HCT116 (cell line): ENCODE data around the gene RFX2. TPM values are rescaled to one million over a fixed set of nuclear protein-coding genes. Genes with fewer than 3 reads are reported as not detected.
A peak's percentile ranks its signal among the peaks of the same experiment; 100 is the strongest.

Experiments used
- ATAC-seq: fragments of 200-7000 bp; cut with Tn5 transposase; 2 replicates; pipeline ENCODE4 v1.9.1; 2020; ENCODE audit warnings: mild to moderate bottlenecking, moderate library complexity
- BruUV-seq: library from RNA; stranded (reverse); fragments of 400-500 nt; replicated peaks from 2 replicates; lab custom pipeline; 2021; lab: Mats Ljungman, UMichigan
- CTCF ChIA-PET: fragments of 300-600 bp; sonication (Branson Sonifier 250); formaldehyde crosslinking; loops from one replicate; lab custom pipeline; 2021; ENCODE audit warnings: antibody characterized with exemption; lab: Charles Lee
- POLR2A ChIA-PET: fragments of 300-600, 350-600 bp; sonication (Branson Sonifier 250); formaldehyde crosslinking; loops from one replicate; lab custom pipeline; 2021; ENCODE audit warnings: antibody characterized with exemption; lab: Charles Lee
- RAD21 ChIA-PET, 2 experiments: fragments of 300-600 bp; sonication (Branson Sonifier 250); formaldehyde crosslinking; loops; one replicate each; lab custom pipeline; 2023; ENCODE audit warnings: low total read pairs in 2 of 2; ENCODE audit not compliant: uncharacterized antibody in 2 of 2, unreplicated experiment in 2 of 2, low non-redundant PET in 1 of 2; lab: Charles Lee
- DNase-seq: peaks from one replicate; pipeline ENCODE4 v3.0.0-alpha.2; 2010; ENCODE audit warnings: low read depth, low spot score
- H2AFZ ChIP-seq: fragments of 200-600 bp; shearing (Covaris generic), sonication (generic); 2 replicates; pipeline ENCODE4 v1.6.1; 2017; ENCODE audit warnings: low read depth, mixed run types, mixed read lengths, antibody characterized with exemption, low read length; ENCODE audit not compliant: poor library complexity, severe bottlenecking
- H3K27ac ChIP-seq: 2 replicates; pipeline ENCODE4 v1.5.1; 2012; ENCODE audit warnings: low read depth, low read length
- H3K27me3 ChIP-seq: fragments of 200-600 bp; sonication (generic); 2 replicates; pipeline ENCODE4 v1.6.1; 2016; ENCODE audit warnings: mixed run types, low read length, mixed read lengths; ENCODE audit not compliant: insufficient read depth
- H3K36me3 ChIP-seq, 2 experiments: fragments of 200-500 bp in 1 of 2; fragments of 200-600 bp in 1 of 2; sonication (Bioruptor generic) in 1 of 2; sonication (generic) in 1 of 2; 2 replicates each; pipeline versions ENCODE4 v1.5.1 to v1.6.1; 2014 to 2016; ENCODE audit warnings: low read length in 2 of 2, inconsistent platforms in 1 of 2, mixed read lengths in 1 of 2, mixed run types in 1 of 2; ENCODE audit not compliant: insufficient read depth in 2 of 2, control insufficient read depth in 1 of 2
- H3K4me1 ChIP-seq, 2 experiments: fragments of 200-600 bp in 1 of 2; sonication (generic) in 1 of 2; 2 replicates each; pipeline versions ENCODE4 v1.5.1 to v1.6.1; 2012 to 2017; ENCODE audit warnings: low read length in 2 of 2, inconsistent platforms in 1 of 2, mild to moderate bottlenecking in 1 of 2, mixed read lengths in 1 of 2, mixed run types in 1 of 2, moderate library complexity in 1 of 2; ENCODE audit not compliant: insufficient read depth in 2 of 2, control insufficient read depth in 1 of 2
- H3K4me2 ChIP-seq: fragments of 200-600 bp; sonication (generic); 2 replicates; pipeline ENCODE4 v1.6.1; 2017; ENCODE audit warnings: mixed run types, low read length, mixed read lengths
- H3K4me3 ChIP-seq, 2 experiments: fragments of 200-600 bp in 1 of 2; sonication (generic) in 1 of 2; replicated peaks in 1 of 2; 2 replicates each; pipeline ENCODE4 v1.5.1; 2011 to 2016; ENCODE audit warnings: low read length in 2 of 2, control low read depth in 1 of 2, low read depth in 1 of 2, mild to moderate bottlenecking in 1 of 2, mixed read lengths in 1 of 2, mixed run types in 1 of 2
- H3K79me2 ChIP-seq: fragments of 200-600 bp; sonication (generic); 2 replicates; pipeline ENCODE4 v1.6.1; 2017; ENCODE audit warnings: mild to moderate bottlenecking, mixed run types, low read length, moderate library complexity, mixed read lengths; ENCODE audit not compliant: insufficient read depth
- H3K9ac ChIP-seq: fragments of 200-600 bp; sonication (generic); 2 replicates; pipeline ENCODE4 v1.6.1; 2016; ENCODE audit warnings: low read length, mixed read lengths
- H3K9me2 ChIP-seq: fragments of 200-600 bp; sonication (generic), shearing (Covaris generic); 2 replicates; pipeline ENCODE4 v1.6.1; 2017; ENCODE audit warnings: mixed run types, mild to moderate bottlenecking, moderate library complexity; ENCODE audit not compliant: insufficient read depth
- H3K9me3 ChIP-seq, 2 experiments: fragments of 200-500 bp in 1 of 2; fragments of 200-600 bp in 1 of 2; sonication (Bioruptor generic) in 1 of 2; sonication (generic) in 1 of 2; 2 replicates each; pipeline ENCODE4 v1.6.1; 2014 to 2017; ENCODE audit warnings: low read length in 2 of 2, mixed read lengths in 2 of 2, inconsistent platforms in 1 of 2, low read depth in 1 of 2, mild to moderate bottlenecking in 1 of 2, mixed run types in 1 of 2, moderate library complexity in 1 of 2; ENCODE audit not compliant: control insufficient read depth in 1 of 2, insufficient read depth in 1 of 2
- H4K20me1 ChIP-seq: fragments of 200-600 bp; sonication (generic), shearing (Covaris generic); 2 replicates; pipeline ENCODE4 v1.6.1; 2017; ENCODE audit warnings: mixed run types, mild to moderate bottlenecking, moderate library complexity; ENCODE audit not compliant: insufficient read depth
- CEBPB ChIP-seq: IDR thresholded peaks from 2 replicates; pipeline ENCODE4 v1.6.1; 2012; ENCODE audit warnings: low read depth
- EGR1 ChIP-seq: IDR thresholded peaks from 2 replicates; pipeline ENCODE4 v1.6.1; 2012; ENCODE audit warnings: low read depth
- EZH2phosphoT487 ChIP-seq: fragments of 200-600 bp; IDR thresholded peaks from 2 replicates; pipeline ENCODE4 v1.6.1; 2018; ENCODE audit warnings: antibody characterized with exemption, borderline replicate concordance
- POLR2AphosphoS5 ChIP-seq: IDR thresholded peaks from 2 replicates; pipeline ENCODE4 v1.6.1; 2011; ENCODE audit warnings: mild to moderate bottlenecking, low read depth, low read length, moderate library complexity
- TCF7L2 ChIP-seq: IDR thresholded peaks from 2 replicates; pipeline ENCODE4 v1.7.0; 2011; ENCODE audit warnings: borderline replicate concordance, inconsistent platforms; ENCODE audit not compliant: insufficient read depth, insufficient read length; ENCODE audit errors: extremely low read depth
- YY1 ChIP-seq: IDR thresholded peaks from 2 replicates; pipeline ENCODE4 v1.6.1; 2011; ENCODE audit warnings: low read length, low read depth, moderate library complexity, mild to moderate bottlenecking; ENCODE audit not compliant: insufficient replicate concordance; ENCODE audit errors: extremely low read depth
- intact Hi-C: fragments of 100-400 bp; cut with micrococcal nuclease; formaldehyde crosslinking; loops from 2 replicates; pipeline ENCODE4 v1.10.0; 2022
- total RNA-seq: library from RNA; stranded (reverse); gene quantifications from one replicate; pipeline ENCODE4 v1.2.1, GENCODE V29; 2021; ENCODE audit not compliant: unreplicated experiment
- TF ChIP-seq, protein P1 (sequence below), 3 experiments: fragments of 200-600 bp in 1 of 3; sonication (generic) in 1 of 3; IDR thresholded peaks in 2 of 3; conservative IDR thresholded peaks in 1 of 3; 2 replicates each; pipeline ENCODE4 v1.5.1; 2012 to 2017; ENCODE audit warnings: low read depth in 2 of 3, low read length in 2 of 3, antibody characterized with exemption in 1 of 3, borderline replicate concordance in 1 of 3, control low read depth in 1 of 3, mild to moderate bottlenecking in 1 of 3, mixed read lengths in 1 of 3, mixed run types in 1 of 3, moderate library complexity in 1 of 3; ENCODE audit not compliant: insufficient read depth in 1 of 3
- TF ChIP-seq, protein P2 (sequence below): IDR thresholded peaks from 2 replicates; pipeline ENCODE4 v1.6.1; 2012
- TF ChIP-seq, protein P3 (sequence below): IDR thresholded peaks from 2 replicates; pipeline ENCODE4 v1.6.1; 2012
- TF ChIP-seq, protein P4 (sequence below): IDR thresholded peaks from 2 replicates; pipeline ENCODE4 v1.6.1; 2012; ENCODE audit warnings: low read depth

The RFX2 gene
- total RNA-seq, 1 experiment from 2014 or later, result 13.7 TPM

DNA sequence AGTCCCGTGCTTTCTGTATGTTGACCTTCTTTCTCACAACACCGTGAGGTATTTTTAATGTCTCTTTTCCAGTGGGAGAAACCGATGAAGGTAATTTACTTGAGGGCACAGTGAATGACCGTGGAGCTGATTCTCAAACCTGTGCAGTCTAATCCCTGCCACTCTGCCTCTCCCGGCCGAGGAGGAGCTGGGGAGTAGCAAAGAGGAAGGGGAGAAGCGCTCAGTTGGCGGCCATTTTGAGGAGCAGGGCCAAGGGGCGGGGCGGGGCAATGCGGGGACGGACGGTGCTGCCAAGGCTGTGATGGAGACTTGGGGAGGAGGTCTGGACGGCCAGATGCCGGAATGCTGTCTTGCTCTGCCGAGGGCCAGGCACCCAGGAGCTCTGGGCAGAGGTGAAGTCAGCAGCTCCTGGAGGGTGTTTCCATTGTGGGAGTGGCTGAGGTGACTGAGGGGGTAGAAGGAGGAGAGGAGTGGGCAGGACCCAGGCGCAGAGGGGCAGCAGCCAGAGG is 120.0 kb downstream of the RFX2 start:
- BruUV-seq, result no TSS peak
- Histone ChIP-seq H3K36me3 (no peaks in the 10 kb centered on the region), H3K4me2 (peak overlapping the region; percentile 66), H3K4me3 (peak overlapping the region; percentile 27 to 48), H3K4me1 (peaks cover 0 to 15% of the 10 kb centered on the region in 2 experiments; a peak in 2 of 4 replicates), H3K79me2 (no peaks in the 10 kb centered on the region), H3K9me2 (no peaks in the 10 kb centered on the region), H4K20me1 (no peaks in the 10 kb centered on the region), H3K9me3 (no peaks in the 10 kb centered on the region), H3K27ac (0 out of 2 replicates have a peak overlapping the region, but pooled peaks have one; percentile 8), H2AFZ (no peak overlapping the region), H3K9ac (peak overlapping the region; percentile 37), H3K27me3 (no peaks in the 10 kb centered on the region)
- ChIA-PET RAD21 (no interaction called here), CTCF (interaction anchor here (1.1 to 1.3 kb wide), 2 partner anchors 32 to 186 kb away, joined by 4 to 6 read pairs; no protein-coding TSS in a partner anchor), POLR2A (interaction anchor here (0.6 kb wide), 1 partner anchor 75 kb away, joined by 3 read pairs; no protein-coding TSS in a partner anchor)
- TF ChIP-seq EZH2phosphoT487 (no peak), POLR2AphosphoS5 (0 out of 2 replicates have a peak, but pooled peaks have one; percentile 28), YY1 (peak; percentile 90)
- ATAC-seq, result peak; percentile 74
- intact Hi-C loops, result no loop called here
- DNase-seq, result no peak

DNA sequence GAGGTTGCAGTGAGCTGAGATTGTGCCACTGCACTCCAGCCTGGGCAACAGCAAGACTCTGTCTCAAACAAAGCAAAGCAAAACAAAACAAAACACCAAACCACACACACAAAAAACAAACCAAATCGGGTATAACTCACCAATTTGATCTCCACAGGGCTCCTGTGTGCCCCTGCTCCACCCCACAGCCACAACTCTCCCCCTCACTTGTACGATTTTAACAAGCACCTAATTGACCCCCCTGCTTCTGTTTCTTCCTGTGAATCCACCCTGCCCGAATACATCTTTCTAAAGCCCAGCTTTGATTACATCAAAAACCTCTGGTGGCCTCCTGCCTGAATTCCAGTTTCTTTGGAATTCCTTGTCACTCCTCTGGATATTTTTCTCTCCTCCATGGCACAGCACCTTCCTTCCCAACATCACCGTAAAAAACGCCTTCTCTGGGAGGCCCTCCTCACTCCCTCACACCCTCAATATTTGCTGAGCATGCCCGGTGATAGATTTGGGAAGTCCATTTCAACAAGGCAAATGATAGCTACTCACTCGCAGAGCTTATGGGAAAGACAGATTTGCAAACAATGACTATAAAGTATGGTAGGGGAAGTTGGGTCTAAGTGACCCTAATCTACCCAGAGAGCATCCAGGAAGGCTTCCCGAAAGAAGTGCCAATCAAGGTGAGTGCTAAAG is 120.8 kb downstream of the RFX2 start:
- H3K4me3 ChIP-seq, result peak overlapping the region in 1 of 2 experiments; percentile 48; a peak in 1 of 4 replicates
- peaks cover 0 to 19% of the 10 kb centered on the region in 2 experiments; a peak in 2 of 4 replicates for H3K4me1 ChIP-seq
- TF ChIP-seq, protein P1, sequence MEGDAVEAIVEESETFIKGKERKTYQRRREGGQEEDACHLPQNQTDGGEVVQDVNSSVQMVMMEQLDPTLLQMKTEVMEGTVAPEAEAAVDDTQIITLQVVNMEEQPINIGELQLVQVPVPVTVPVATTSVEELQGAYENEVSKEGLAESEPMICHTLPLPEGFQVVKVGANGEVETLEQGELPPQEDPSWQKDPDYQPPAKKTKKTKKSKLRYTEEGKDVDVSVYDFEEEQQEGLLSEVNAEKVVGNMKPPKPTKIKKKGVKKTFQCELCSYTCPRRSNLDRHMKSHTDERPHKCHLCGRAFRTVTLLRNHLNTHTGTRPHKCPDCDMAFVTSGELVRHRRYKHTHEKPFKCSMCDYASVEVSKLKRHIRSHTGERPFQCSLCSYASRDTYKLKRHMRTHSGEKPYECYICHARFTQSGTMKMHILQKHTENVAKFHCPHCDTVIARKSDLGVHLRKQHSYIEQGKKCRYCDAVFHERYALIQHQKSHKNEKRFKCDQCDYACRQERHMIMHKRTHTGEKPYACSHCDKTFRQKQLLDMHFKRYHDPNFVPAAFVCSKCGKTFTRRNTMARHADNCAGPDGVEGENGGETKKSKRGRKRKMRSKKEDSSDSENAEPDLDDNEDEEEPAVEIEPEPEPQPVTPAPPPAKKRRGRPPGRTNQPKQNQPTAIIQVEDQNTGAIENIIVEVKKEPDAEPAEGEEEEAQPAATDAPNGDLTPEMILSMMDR (IDR thresholded peaks at IDR 0.05 in 2 of 3, conservative IDR thresholded peaks at IDR 0.05 in 1 of 3; ENCODE audit: borderline replicate concordance in 1 of 3, insufficient read depth in 1 of 3, low read depth in 2 of 3, low read length in 2 of 3), result no peak
- no peak for TF ChIP-seq TCF7L2
- TF ChIP-seq, protein P2, sequence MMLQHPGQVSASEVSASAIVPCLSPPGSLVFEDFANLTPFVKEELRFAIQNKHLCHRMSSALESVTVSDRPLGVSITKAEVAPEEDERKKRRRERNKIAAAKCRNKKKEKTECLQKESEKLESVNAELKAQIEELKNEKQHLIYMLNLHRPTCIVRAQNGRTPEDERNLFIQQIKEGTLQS, result no peak
- TF ChIP-seq, protein P3, sequence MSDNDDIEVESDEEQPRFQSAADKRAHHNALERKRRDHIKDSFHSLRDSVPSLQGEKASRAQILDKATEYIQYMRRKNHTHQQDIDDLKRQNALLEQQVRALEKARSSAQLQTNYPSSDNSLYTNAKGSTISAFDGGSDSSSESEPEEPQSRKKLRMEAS, result no peak
- no peak for TF ChIP-seq EGR1
- TF ChIP-seq, protein P4, sequence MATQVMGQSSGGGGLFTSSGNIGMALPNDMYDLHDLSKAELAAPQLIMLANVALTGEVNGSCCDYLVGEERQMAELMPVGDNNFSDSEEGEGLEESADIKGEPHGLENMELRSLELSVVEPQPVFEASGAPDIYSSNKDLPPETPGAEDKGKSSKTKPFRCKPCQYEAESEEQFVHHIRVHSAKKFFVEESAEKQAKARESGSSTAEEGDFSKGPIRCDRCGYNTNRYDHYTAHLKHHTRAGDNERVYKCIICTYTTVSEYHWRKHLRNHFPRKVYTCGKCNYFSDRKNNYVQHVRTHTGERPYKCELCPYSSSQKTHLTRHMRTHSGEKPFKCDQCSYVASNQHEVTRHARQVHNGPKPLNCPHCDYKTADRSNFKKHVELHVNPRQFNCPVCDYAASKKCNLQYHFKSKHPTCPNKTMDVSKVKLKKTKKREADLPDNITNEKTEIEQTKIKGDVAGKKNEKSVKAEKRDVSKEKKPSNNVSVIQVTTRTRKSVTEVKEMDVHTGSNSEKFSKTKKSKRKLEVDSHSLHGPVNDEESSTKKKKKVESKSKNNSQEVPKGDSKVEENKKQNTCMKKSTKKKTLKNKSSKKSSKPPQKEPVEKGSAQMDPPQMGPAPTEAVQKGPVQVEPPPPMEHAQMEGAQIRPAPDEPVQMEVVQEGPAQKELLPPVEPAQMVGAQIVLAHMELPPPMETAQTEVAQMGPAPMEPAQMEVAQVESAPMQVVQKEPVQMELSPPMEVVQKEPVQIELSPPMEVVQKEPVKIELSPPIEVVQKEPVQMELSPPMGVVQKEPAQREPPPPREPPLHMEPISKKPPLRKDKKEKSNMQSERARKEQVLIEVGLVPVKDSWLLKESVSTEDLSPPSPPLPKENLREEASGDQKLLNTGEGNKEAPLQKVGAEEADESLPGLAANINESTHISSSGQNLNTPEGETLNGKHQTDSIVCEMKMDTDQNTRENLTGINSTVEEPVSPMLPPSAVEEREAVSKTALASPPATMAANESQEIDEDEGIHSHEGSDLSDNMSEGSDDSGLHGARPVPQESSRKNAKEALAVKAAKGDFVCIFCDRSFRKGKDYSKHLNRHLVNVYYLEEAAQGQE, result no peak
- TF ChIP-seq CEBPB, result no peak
- TF ChIP-seq, all 23 proteins: peak for 0
- ATAC-seq (no peak), DNase-seq (no peak)
- RAD21 ChIA-PET, result no interaction called here
- Histone ChIP-seq H3K79me2 (no peaks in the 10 kb centered on the region), H4K20me1 (no peaks in the 10 kb centered on the region), H3K9me3 (no peaks in the 10 kb centered on the region), H3K27ac (no peak overlapping the region), H3K9ac (peak overlapping the region; percentile 37), H3K36me3 (no peaks in the 10 kb centered on the region), H3K4me2 (peak overlapping the region; percentile 66), H3K9me2 (no peaks in the 10 kb centered on the region), H3K27me3 (no peaks in the 10 kb centered on the region), H2AFZ (no peak overlapping the region)
- POLR2A ChIA-PET, result interaction anchor here (0.6 kb wide), 1 partner anchor 75 kb away, joined by 3 read pairs; no protein-coding TSS in a partner anchor
- intact Hi-C loops, result no loop called here
- no TSS peak for BruUV-seq
- CTCF ChIA-PET, result interaction anchor here (0.8 to 2.2 kb wide), 4 partner anchors 11 to 33 kb away, joined by 3 to 12 read pairs (median 5); partner anchors contain the start of gene RANBP3
